B cell (primary cell): ENCODE measurements around the gene TLR7. TPM values are rescaled to one million over a fixed set of nuclear protein-coding genes. Genes with fewer than 3 reads are reported as not detected.
A peak's percentile ranks its signal among the peaks of the same experiment; 100 is the strongest.

ENCODE experiments used
- ATAC-seq: fragments of 200-7000 bp; cut with Tn5 transposase; one replicate; pipeline ENCODE4 v1.10.0; 2021; ENCODE audit warnings: low read depth, mild to moderate bottlenecking, moderate number of reproducible peaks, moderate library complexity
- CTCF ChIA-PET: fragments of 350-600 bp; sonication (Branson Sonifier 250); formaldehyde crosslinking; loops from one replicate; lab custom pipeline; 2021; ENCODE audit warnings: antibody characterized with exemption, inconsistent platforms; lab: Charles Lee
- POLR2A ChIA-PET: fragments of 350-600 bp; sonication (Branson Sonifier 250); formaldehyde crosslinking; loops from one replicate; lab custom pipeline; 2021; ENCODE audit warnings: antibody characterized with exemption; lab: Charles Lee
- DNase-seq: peaks from one replicate; pipeline ENCODE4 v3.0.0; 2013
- H2AFZ ChIP-seq: 2 replicates; pipeline ENCODE4 v1.6.1; 2012; ENCODE audit warnings: mild to moderate bottlenecking, low read depth, low read length; ENCODE audit not compliant: insufficient read depth, poor library complexity, severe bottlenecking
- H3K27ac ChIP-seq, 2 donors: 1 replicate in 1 of 2; 2 replicates in 1 of 2; pipeline ENCODE4 v1.5.1; 2012 to 2013; ENCODE audit warnings: low read length in 2 of 2, mild to moderate bottlenecking in 2 of 2, moderate library complexity in 1 of 2
- H3K27me3 ChIP-seq, 4 experiments: fragments of 200-600 bp in 1 of 4; sonication (generic) in 1 of 4; replicated peaks in 1 of 4; 1 replicate in 2 of 4; 2 replicates in 2 of 4; pipeline versions ENCODE4 v1.6.1 to v1.7.0; 2013 to 2016; ENCODE audit warnings: low read length in 3 of 4, mild to moderate bottlenecking in 2 of 4, mixed read lengths in 1 of 4, moderate library complexity in 1 of 4; ENCODE audit not compliant: insufficient read depth in 4 of 4, control insufficient read depth in 3 of 4; ENCODE audit errors: control extremely low read depth in 1 of 4
- H3K36me3 ChIP-seq, 2 experiments: replicated peaks in 1 of 2; 1 replicate in 1 of 2; 2 replicates in 1 of 2; pipeline versions ENCODE4 v1.6.1 to v1.7.1; 2013; ENCODE audit warnings: low read length in 1 of 2; ENCODE audit not compliant: insufficient read depth in 2 of 2, control insufficient read depth in 1 of 2; ENCODE audit errors: control extremely low read depth in 1 of 2, extremely low read depth in 1 of 2
- H3K4me1 ChIP-seq, 2 donors: fragments of 200-600 bp in 1 of 2; sonication (generic) in 1 of 2; 1 replicate in 1 of 2; 2 replicates in 1 of 2; pipeline versions ENCODE4 v1.5.1 to v1.6.1; 2013 to 2017; ENCODE audit warnings: low read length in 2 of 2; ENCODE audit not compliant: control insufficient read depth in 2 of 2, insufficient read depth in 2 of 2
- H3K4me2 ChIP-seq: replicated peaks from 2 replicates; pipeline ENCODE3; 2012; ENCODE audit warnings: mild to moderate bottlenecking, low read depth, low read length; ENCODE audit not compliant: poor library complexity, severe bottlenecking
- H3K4me3 ChIP-seq, 5 experiments: fragments of 200-600 bp in 1 of 5; sonication (generic) in 1 of 5; 1 replicate in 3 of 5; 2 replicates in 2 of 5; pipeline versions ENCODE4 v1.5.1 to v1.7.0; 2011 to 2016; ENCODE audit warnings: low read length in 4 of 5, mild to moderate bottlenecking in 4 of 5, low read depth in 2 of 5, control low read depth in 1 of 5, moderate library complexity in 1 of 5; ENCODE audit not compliant: insufficient read depth in 1 of 5; ENCODE audit errors: control extremely low read depth in 1 of 5, extremely low read depth in 1 of 5
- H3K79me2 ChIP-seq: fragments of 200-600 bp; sonication (generic); one replicate; pipeline ENCODE4 v1.6.0; 2016; ENCODE audit warnings: low read length; ENCODE audit not compliant: control insufficient read depth, insufficient read depth
- H3K9ac ChIP-seq: fragments of 200-600 bp; sonication (generic); 2 replicates; pipeline ENCODE4 v1.6.1; 2017; ENCODE audit warnings: mild to moderate bottlenecking, low read length, moderate library complexity
- H3K9me3 ChIP-seq, 3 donors: one replicate each; pipeline versions ENCODE4 v1.6.1 to v1.7.1; 2013; ENCODE audit warnings: low read length in 2 of 3; ENCODE audit not compliant: control insufficient read depth in 2 of 3, insufficient read depth in 1 of 3; ENCODE audit errors: control extremely low read depth in 1 of 3
- H4K20me1 ChIP-seq: 2 replicates; pipeline ENCODE4 v1.6.0; 2012; ENCODE audit warnings: mild to moderate bottlenecking, low read length; ENCODE audit not compliant: insufficient read depth, control insufficient read depth, poor library complexity, severe bottlenecking
- H3K27ac Mint-ChIP-seq: one replicate; pipeline ENCODE4 v1.8.0; 2021; ENCODE audit warnings: mixed read lengths
- H3K27me3 Mint-ChIP-seq: one replicate; pipeline ENCODE4 v1.8.0; 2021; ENCODE audit warnings: mixed read lengths
- H3K4me1 Mint-ChIP-seq: one replicate; pipeline ENCODE4 v1.8.0; 2021; ENCODE audit warnings: mixed read lengths
- H3K4me3 Mint-ChIP-seq: one replicate; pipeline ENCODE4 v1.8.0; 2021; ENCODE audit warnings: mixed read lengths
- H3K9me3 Mint-ChIP-seq: one replicate; pipeline ENCODE4 v1.8.0; 2022; ENCODE audit warnings: mixed read lengths; ENCODE audit not compliant: insufficient read depth
- CTCF ChIP-seq: fragments of 200-600 bp; IDR thresholded peaks from one replicate; pipeline ENCODE4 v1.8.0; 2022; ENCODE audit warnings: antibody characterized with exemption, mild to moderate bottlenecking
- EZH2 ChIP-seq: IDR thresholded peaks from 2 replicates; pipeline ENCODE4 v1.6.1; 2012; ENCODE audit warnings: borderline replicate concordance, low read depth, mild to moderate bottlenecking, moderate library complexity, low read length; ENCODE audit not compliant: insufficient read depth, poor library complexity, severe bottlenecking
- WGBS: methylation state at CpG from one replicate; pipeline ENCODE4 v1.1.5; 2013; ENCODE audit warnings: missing lambda C conversion rate; ENCODE audit not compliant: insufficient coverage; 5-methylcytosine and 5-hydroxymethylcytosine counted together
- intact Hi-C: fragments of 100-400 bp; cut with micrococcal nuclease; formaldehyde crosslinking; loops from one replicate; pipeline ENCODE4 v1.10.0; 2022
- polyA minus RNA-seq: library from RNA; depleted of rRNA, polyadenylated mRNA; stranded (reverse); fragments of >200 nt; gene quantifications from 2 replicates; pipeline ENCODE4 v1.2.3, GENCODE V29; 2012
- polyA plus RNA-seq: library from polyadenylated mRNA; depleted of rRNA; stranded (reverse); fragments of >200 nt; gene quantifications from 2 replicates; pipeline ENCODE4 v1.2.3, GENCODE V29; 2012
- total RNA-seq, 2 donors: library from RNA; stranded (reverse); fragments of 120-200 nt in 1 of 2; gene quantifications; 1 replicate in 1 of 2; 2 replicates in 1 of 2; pipeline versions ENCODE4 v1.2.3 to v1.2.4, GENCODE V29; 2013 to 2022

The TLR7 gene
- total RNA-seq (10.2 and 10.8 TPM in 2 replicates), polyA plus RNA-seq (3.1 and 6.1 TPM in 2 replicates), polyA minus RNA-seq (9.5 and 13.4 TPM in 2 replicates)
- 25.4 TPM for total RNA-seq (2013)

DNA sequence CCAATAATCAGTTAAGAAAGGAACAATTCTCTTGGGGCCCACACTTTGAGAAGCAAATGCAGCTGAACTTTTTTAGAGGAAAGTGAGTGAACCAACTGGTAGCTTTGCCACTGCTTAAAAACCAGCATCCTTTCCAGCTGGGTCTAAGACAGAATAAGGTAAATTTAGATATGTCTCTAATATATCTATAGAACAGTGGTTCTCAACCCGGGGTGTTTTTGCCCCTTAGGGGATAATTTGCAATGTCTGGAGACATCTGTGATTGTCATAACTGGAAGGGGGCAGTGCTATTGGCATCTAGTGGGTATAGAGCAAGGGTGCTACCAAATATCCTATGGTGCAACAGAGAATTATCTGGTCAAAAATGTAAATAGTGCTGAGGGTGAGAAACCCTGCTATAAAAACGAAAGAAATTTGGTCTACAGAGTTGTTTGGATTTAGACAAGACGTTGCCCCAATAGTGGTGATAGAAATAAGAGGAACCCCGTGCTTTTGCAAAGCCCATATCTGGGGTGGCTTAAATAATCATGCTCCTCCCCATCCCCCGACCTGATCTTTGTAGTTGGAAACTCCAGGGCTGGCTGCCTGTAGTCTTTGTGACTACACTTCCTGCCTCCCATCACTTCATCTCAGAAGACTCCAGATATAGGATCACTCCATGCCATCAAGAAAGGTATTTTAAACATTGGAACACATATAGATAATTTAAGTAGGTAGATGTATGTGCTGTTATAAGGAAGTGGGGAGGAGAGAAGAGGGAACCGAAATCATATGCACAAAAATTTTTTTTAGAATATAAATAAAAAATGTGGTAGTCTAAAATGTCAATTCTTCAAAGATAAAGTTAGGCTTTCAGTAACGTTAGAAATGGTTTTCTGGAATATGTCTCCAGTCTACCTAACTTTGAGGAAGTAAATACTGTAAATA, at the start of gene TLR7:
Gene TLR7, plus strand, starts transcription at position 622 of the 927 bp plus-strand sequence. CDS start 507 bp downstream, outside the sequence.
- ATAC-seq (peak; percentile 60), DNase-seq (peak; percentile 57)
- CTCF ChIA-PET: interaction anchor here (0.7 to 2.1 kb wide), 4 partner anchors 23 to 79 kb away, joined by 3 to 11 read pairs (median 4); no protein-coding TSS in a partner anchor
- no peaks in the 10 kb centered on the region for H3K27me3 ChIP-seq
- Mint-ChIP-seq H3K4me3 (peak within 1 kb of the TSS; percentile 92), H3K27ac (peak within 1 kb of the TSS; percentile 96), H3K4me1 (peaks cover 48% of the 10 kb centered on the region), H3K27me3 (no peaks in the 10 kb centered on the region), H3K9me3 (no peaks in the 10 kb centered on the region)
- intact Hi-C loops: loop anchor here (2.0 kb wide), 1 partner anchor 24 kb away; no protein-coding TSS in a partner anchor
- peak within 1 kb of the TSS; percentile 43 to 74 (median 58) for H3K4me3 ChIP-seq
- peaks cover 31 to 51% of the 10 kb centered on the region in 2 donors for H3K4me1 ChIP-seq
- no peaks in the 10 kb centered on the region for H4K20me1 ChIP-seq
- WGBS: no CpG with 5 or more reads among the region's 7 CpGs
- peaks cover 0 to 5% of the 10 kb centered on the region in 2 experiments for H3K36me3 ChIP-seq
- POLR2A ChIA-PET: no interaction called here
- H2AFZ ChIP-seq: peak within 1 kb of the TSS; percentile 29
- peaks cover 0 to 4% (median 0%) of the 10 kb centered on the region in 3 donors for H3K9me3 ChIP-seq
- H3K4me2 ChIP-seq: peak within 1 kb of the TSS; percentile 70
- peak within 1 kb of the TSS; percentile 61 for H3K9ac ChIP-seq
- H3K79me2 ChIP-seq: peaks cover 43% of the 10 kb centered on the region
- TF ChIP-seq EZH2: no peak
- no peak for TF ChIP-seq CTCF
- H3K27ac ChIP-seq: peak within 1 kb of the TSS; percentile 56 to 80
